ENCODE data around the gene GRM5.

Gene GRM5

DNA sequence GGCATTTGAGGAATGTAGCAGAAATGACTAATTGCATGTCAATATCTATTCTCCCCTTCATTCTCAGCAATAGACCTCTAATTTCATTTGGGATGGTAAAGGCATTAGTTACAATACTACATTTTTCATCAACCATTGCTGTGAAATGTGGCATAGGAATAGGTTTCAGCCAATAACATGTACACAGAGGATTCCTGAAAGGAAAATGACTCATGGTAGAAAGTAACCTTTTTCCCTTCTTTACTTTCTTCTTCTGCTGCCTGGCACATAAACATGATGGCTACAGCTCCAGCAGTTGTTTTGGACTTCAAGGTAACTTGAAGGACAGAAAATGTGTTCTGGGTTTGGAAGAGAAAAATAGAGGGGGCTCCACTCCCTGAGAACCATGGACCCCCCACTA lies 496.4 kb downstream of the GRM5 start:
- intact Hi-C loops (cut with micrococcal nuclease): no loop called here
- no peaks in the 10 kb centered on the region for H3K9me3 Mint-ChIP-seq
- H3K27me3 Mint-ChIP-seq: no peaks in the 10 kb centered on the region
- peaks cover 6% of the 10 kb centered on the region for H3K4me1 Mint-ChIP-seq (ENCODE audit: low read depth)
- H3K36me3 Mint-ChIP-seq (ENCODE audit: low read depth): no peaks in the 10 kb centered on the region
- H3K27ac Mint-ChIP-seq: no peak overlapping the region
- no peak overlapping the region for H3K4me3 Mint-ChIP-seq

DNA sequence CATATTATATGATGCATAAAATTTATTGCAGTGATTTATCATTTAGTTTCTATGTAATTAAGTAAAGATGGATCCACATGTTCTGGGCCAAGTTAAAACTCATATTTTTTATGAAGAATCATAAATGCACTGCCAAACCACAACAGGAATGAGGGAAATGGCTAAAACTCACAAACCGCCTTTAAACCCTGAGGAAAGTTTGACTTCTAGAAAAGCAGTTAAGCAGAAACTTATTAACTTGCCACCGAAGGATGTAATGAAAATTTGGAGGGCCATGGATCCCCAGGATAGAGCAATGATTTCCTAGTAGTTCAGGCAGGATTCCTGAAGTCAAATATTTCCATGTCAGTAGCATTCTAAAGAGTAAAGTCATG lies 510.0 kb downstream of the GRM5 start:
- Mint-ChIP-seq H3K4me3 (no peak overlapping the region), H3K36me3 (ENCODE audit: low read depth) (no peaks in the 10 kb centered on the region), H3K4me1 (ENCODE audit: low read depth) (no peaks in the 10 kb centered on the region), H3K27ac (no peak overlapping the region), H3K27me3 (peaks cover 3% of the 10 kb centered on the region), H3K9me3 (no peaks in the 10 kb centered on the region)
- intact Hi-C loops (cut with micrococcal nuclease): loop anchor here (10.0 kb wide), 1 partner anchor 831 kb away; no protein-coding TSS in a partner anchor

DNA sequence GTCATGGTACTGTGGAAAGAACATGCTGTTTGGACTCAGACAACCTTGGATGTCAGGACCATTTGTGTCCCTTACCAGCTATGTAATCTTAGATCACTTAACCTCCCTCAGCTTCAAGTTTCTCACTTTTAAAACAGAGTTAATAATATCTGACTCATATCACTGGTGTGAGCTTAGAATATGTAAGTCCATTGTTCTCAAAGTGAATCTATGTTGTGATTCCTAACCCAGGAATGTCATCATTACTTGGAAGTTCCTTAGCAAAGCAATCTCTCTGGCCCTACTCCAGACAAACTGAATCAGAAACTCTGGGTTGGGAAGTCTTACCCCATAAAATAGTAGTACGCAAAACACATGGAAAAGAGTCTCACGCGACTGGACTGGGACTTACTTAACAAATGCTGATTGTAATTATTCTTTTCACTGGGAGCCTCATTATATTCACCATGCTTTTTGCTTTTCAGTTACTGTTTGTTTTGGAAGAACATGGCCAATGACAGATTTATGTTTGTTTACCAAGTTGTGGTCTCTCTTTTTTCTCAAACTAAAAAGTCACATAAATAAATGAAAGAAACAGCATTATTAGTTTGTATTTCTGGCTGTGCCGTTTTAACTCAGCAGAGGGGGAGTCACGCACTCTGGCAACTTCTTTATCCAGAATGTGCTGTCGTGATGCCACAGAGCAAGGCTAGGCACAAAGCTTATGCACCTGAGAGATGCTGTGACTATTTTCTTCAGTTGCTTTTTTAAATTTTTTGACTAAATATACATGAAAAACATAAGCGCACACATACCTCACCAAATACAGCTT lies 510.6 kb downstream of the GRM5 start:
- Mint-ChIP-seq H3K4me3 (no peak overlapping the region), H3K4me1 (ENCODE audit: low read depth) (no peaks in the 10 kb centered on the region), H3K27me3 (peaks cover 3% of the 10 kb centered on the region), H3K27ac (no peak overlapping the region), H3K9me3 (no peaks in the 10 kb centered on the region), H3K36me3 (ENCODE audit: low read depth) (no peaks in the 10 kb centered on the region)
- intact Hi-C loops (cut with micrococcal nuclease): loop anchor here (10.0 kb wide), 1 partner anchor 830 kb away; no protein-coding TSS in a partner anchor

DNA sequence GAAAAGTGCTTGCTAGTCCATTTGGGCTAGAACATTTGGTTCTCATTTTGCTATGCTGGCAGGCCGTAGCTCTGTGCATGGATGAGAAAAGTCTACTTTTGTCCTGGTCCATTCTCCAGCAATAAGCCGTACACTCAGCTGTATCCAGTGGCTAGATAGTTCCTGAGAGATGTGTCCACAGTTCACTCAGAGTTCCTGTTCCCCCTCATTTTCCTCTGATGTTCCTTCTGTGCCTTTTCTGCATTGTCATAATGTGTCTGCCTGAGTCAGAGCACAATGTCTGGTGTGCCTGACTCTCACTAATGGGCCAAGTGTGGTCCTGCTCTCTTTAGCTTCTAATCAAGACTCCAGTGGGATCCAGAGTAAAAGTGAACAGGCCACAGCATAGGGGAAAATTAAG lies 512.6 kb downstream of the GRM5 start:
- no peak overlapping the region for H3K27ac Mint-ChIP-seq
- H3K9me3 Mint-ChIP-seq: no peaks in the 10 kb centered on the region
- peaks cover 3% of the 10 kb centered on the region for H3K27me3 Mint-ChIP-seq
- no peak overlapping the region for H3K4me3 Mint-ChIP-seq
- no peaks in the 10 kb centered on the region for H3K36me3 Mint-ChIP-seq (ENCODE audit: low read depth)
- no peaks in the 10 kb centered on the region for H3K4me1 Mint-ChIP-seq (ENCODE audit: low read depth)
- intact Hi-C loops (cut with micrococcal nuclease): loop anchor here (2.0 to 10.0 kb wide), 3 partner anchors 450 to 1201 kb away; no protein-coding TSS in a partner anchor

DNA sequence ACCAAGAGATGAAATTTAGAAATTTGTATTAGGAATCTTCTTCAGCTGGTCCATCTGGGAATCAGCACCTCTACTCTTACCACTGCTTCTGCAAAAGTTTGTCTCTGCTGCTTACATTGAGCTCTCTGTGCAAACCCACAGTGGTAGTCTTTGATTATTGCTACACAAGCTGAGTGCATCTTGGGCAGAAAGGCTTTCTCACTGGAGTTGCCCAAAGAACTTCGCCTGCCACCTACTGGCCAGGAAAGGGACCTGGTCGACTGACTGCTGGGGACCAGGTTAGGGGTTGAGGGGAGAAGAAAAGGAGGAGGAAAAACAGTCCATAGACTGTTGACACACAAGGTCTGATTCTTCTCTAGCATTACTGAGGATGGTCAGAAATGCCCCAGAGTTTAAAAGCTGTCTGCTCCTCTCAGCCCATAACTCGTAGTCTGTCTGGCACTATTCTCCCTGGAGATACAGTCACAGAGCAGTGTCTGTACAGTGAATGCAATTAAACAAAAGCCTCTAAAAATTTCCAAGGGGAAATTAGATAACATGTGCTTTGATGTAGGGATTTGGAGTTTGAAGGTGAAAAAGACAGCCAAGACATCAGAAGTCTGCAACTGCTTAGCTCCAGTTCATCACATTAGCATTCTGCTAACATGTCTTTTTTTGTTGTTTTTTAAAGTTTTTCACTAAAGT lies 513.3 kb downstream of the GRM5 start:
- Mint-ChIP-seq H3K4me1 (ENCODE audit: low read depth) (no peaks in the 10 kb centered on the region), H3K9me3 (no peaks in the 10 kb centered on the region), H3K27ac (no peak overlapping the region), H3K27me3 (peaks cover 3% of the 10 kb centered on the region), H3K4me3 (no peak overlapping the region), H3K36me3 (ENCODE audit: low read depth) (no peaks in the 10 kb centered on the region)
- intact Hi-C loops (cut with micrococcal nuclease): loop anchor here (1.0 to 10.0 kb wide), 4 partner anchors 450 to 1200 kb away; no protein-coding TSS in a partner anchor

DNA sequence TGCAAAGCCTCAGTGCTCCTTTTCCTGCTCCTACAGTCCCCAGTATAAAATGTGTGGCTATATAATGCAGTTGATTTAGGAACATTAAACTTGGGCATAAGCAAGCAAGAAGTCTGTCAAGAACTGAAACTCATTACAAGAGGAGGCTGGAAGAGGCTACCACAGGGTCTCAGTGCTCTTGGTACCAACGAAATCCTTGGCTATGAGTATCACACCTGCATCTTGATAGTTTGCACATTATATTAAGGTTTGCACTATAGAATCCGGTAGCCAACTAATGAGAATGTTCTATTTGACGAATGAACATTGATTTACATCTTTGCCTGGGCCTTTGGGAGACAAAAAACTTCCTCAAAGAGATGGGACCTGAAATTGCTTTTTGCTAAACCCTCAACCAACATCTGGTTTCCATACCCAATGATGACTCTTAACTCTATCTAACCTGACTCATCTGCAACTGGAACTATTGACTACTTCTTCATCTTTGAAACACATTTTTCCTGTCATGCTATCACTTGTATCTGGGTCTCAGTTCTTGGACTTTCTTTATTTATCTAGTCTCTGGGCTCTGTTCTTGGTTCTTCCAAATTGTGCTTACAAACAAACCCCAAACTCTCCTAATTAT lies 521.0 kb downstream of the GRM5 start:
- H3K4me1 Mint-ChIP-seq (ENCODE audit: low read depth): peaks cover 25% of the 10 kb centered on the region
- intact Hi-C loops (cut with micrococcal nuclease): loop anchor here (1.0 to 10.0 kb wide), 5 partner anchors 60 to 528 kb away; no protein-coding TSS in a partner anchor
- no peaks in the 10 kb centered on the region for H3K36me3 Mint-ChIP-seq (ENCODE audit: low read depth)
- H3K9me3 Mint-ChIP-seq: no peaks in the 10 kb centered on the region
- no peak overlapping the region for H3K4me3 Mint-ChIP-seq
- H3K27ac Mint-ChIP-seq: peak overlapping the region; percentile 82
- peaks cover 2% of the 10 kb centered on the region for H3K27me3 Mint-ChIP-seq

DNA sequence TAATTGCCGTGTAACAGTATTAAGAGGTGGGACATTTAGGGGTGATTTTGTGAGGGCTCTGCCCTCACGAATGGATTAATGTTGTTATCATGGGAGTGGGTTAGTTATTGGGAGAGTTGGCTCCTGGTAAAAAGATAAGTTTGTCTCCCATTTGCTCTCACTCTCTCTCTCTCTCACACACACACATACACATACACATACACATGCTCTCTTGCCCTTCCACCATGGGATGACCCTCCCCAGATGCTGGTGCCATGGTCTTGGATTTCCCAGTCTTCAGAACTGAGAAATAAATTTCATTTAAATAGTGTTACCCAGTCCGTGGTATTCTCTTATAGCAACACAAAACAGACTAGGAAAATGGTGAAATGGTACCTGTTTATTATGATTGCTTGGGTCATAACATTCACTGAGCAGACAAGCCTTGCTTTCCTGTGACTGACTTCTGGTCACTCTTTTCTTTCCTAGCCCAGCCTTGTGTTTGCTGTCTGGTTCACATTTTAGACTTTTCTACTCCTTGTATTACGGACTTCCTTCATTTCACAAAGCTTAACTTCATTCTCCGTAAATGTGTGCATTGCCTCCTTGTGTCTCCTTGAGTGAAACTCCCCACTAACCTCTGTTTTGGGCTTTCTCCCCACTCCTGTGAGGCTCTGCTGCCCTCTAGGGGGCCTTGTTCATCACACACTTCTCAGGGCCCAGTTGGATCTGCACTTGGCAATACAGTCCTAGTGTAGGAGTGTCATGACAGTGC lies 521.7 kb downstream of the GRM5 start:
- Mint-ChIP-seq H3K27ac (peak overlapping the region; percentile 82), H3K9me3 (no peaks in the 10 kb centered on the region), H3K4me3 (peak overlapping the region; percentile 66), H3K36me3 (ENCODE audit: low read depth) (no peaks in the 10 kb centered on the region), H3K4me1 (ENCODE audit: low read depth) (peaks cover 25% of the 10 kb centered on the region), H3K27me3 (peaks cover 2% of the 10 kb centered on the region)
- intact Hi-C loops (cut with micrococcal nuclease): loop anchor here (1.0 to 10.0 kb wide), 5 partner anchors 59 to 528 kb away; no protein-coding TSS in a partner anchor

DNA sequence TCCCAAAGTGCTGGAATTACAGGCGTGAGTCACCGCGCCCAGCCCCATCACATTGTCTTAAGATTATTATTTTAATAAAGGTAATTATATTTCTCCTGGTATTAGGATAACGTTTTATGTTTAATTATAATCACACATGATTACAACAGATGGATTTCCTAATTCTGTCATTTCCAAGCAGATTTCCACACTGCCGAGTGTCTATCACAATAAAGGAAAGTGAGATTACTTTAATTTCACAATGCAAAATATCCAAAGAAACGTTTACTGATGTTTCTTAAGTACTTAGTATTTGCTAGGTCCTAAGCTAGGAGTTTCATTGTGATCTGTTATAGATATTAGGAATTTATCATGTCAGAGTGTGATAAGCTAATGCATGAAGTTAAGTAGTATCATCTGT lies 524.8 kb downstream of the GRM5 start:
- H3K4me3 Mint-ChIP-seq: no peak overlapping the region
- H3K27me3 Mint-ChIP-seq: peaks cover 2% of the 10 kb centered on the region
- peaks cover 34% of the 10 kb centered on the region for H3K4me1 Mint-ChIP-seq (ENCODE audit: low read depth)
- intact Hi-C loops (cut with micrococcal nuclease): loop anchor here (5.0 to 10.0 kb wide), 3 partner anchors 56 to 309 kb away; no protein-coding TSS in a partner anchor
- no peak overlapping the region for H3K27ac Mint-ChIP-seq
- H3K36me3 Mint-ChIP-seq (ENCODE audit: low read depth): no peaks in the 10 kb centered on the region
- H3K9me3 Mint-ChIP-seq: no peaks in the 10 kb centered on the region

DNA sequence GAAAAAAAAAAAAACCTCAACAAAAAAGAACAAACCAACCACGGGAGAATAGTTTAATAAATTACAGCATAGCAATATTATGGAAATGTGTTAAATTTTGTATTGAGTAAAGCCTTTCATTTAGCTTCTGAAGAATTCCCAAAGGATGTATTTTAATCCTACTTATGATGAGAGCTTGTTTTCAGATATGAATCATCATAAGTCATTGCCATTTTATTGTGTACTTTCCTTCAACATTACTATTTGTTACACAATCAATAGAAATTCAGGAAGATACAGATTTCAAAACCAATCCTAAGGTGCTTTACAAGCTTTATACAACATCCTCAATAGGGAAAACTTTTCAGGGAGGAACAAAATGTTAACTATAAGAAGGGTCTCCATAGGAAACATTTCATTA lies 527.7 kb downstream of the GRM5 start:
- Mint-ChIP-seq H3K9me3 (peaks cover 11% of the 10 kb centered on the region), H3K4me3 (no peak overlapping the region), H3K27me3 (peaks cover 2% of the 10 kb centered on the region), H3K4me1 (ENCODE audit: low read depth) (peaks cover 19% of the 10 kb centered on the region), H3K36me3 (ENCODE audit: low read depth) (no peaks in the 10 kb centered on the region), H3K27ac (no peak overlapping the region)
- intact Hi-C loops (cut with micrococcal nuclease): no loop called here

DNA sequence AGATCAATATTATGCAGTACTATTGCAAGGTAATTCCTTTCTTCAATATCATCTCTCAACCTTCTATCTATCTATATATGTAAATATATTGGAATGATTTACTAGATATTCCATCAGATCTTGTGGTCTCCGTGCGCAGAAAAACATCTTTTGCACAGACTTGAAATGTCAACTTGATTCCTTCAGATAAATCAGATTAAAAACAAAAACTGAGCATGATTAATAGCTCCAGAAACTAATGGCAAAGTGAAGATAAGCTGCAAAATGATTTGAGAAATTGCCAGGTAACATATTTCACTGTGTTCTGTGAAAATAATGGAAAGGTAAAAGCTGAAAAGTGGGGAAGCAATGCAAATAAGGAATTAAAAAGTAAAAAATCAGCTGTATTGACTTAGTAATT lies 528.2 kb downstream of the GRM5 start:
- Mint-ChIP-seq H3K27ac (no peak overlapping the region), H3K4me1 (ENCODE audit: low read depth) (peaks cover 18% of the 10 kb centered on the region), H3K9me3 (peaks cover 11% of the 10 kb centered on the region), H3K4me3 (no peak overlapping the region), H3K27me3 (peaks cover 2% of the 10 kb centered on the region), H3K36me3 (ENCODE audit: low read depth) (no peaks in the 10 kb centered on the region)
- intact Hi-C loops (cut with micrococcal nuclease): no loop called here

DNA sequence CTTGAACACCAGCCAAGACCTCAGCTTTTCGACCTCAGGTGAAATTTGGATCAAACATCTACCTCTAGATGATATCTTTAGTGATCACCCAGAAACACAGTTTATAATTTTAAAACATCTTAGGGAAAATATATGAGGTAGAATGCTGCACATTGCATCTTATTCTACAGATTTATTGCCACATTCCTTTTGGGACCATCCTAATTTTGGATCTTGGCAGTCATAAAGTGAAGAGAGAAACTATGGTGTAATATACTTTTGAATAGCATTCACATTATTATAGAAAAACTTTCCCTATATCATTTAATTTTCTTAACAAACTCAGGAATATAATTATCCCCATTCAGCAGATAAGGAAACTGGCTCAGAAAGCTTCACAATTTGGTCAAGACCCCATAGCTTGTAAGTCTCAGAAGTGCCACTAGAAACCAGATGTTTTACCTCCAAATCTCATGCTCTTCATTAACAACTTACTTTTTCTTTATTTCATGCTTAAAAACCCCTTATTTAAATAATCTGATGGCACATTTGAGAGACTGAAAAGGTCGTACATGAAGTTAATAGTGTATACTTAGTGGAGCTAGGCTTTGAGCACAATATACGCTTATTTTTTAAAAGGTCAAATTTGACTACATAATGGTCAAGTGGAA lies 529.0 kb downstream of the GRM5 start:
- Mint-ChIP-seq H3K27me3 (peaks cover 2% of the 10 kb centered on the region), H3K36me3 (ENCODE audit: low read depth) (no peaks in the 10 kb centered on the region), H3K27ac (no peak overlapping the region), H3K9me3 (peaks cover 11% of the 10 kb centered on the region), H3K4me3 (no peak overlapping the region), H3K4me1 (ENCODE audit: low read depth) (peaks cover 11% of the 10 kb centered on the region)
- intact Hi-C loops (cut with micrococcal nuclease): no loop called here

DNA sequence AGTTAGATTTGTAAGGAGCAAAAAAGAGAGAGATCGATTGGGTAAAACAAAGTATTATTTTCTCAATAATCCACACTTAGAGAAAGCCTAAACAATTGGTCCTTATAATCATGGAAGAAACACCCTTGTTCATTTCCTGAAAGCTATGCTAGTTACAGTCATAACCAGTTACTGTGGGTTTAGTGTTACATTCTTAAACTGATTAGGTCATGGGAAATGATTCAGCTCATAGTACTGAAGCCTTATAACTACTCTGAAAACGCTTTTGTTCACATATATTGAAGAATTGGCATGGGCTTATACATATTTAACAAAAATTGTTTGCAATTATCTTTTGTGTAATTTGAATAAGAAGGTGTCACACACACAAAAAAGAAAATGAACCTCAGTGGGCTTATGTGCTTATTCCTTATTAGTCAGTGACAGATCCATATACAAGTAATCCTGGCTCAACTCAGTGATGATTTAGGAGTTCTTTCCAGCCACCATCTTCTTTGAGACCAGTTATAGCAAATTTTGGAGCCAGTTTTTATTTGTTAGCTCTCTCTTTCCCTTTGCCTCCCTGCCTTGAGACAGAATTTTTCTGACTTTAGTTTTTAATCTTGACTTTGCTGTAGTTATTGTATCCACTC lies 529.8 kb downstream of the GRM5 start:
- Mint-ChIP-seq H3K27ac (no peak overlapping the region), H3K27me3 (peaks cover 3% of the 10 kb centered on the region), H3K4me3 (no peak overlapping the region), H3K9me3 (peaks cover 11% of the 10 kb centered on the region), H3K36me3 (ENCODE audit: low read depth) (no peaks in the 10 kb centered on the region), H3K4me1 (ENCODE audit: low read depth) (peaks cover 9% of the 10 kb centered on the region)
- intact Hi-C loops (cut with micrococcal nuclease): no loop called here

DNA sequence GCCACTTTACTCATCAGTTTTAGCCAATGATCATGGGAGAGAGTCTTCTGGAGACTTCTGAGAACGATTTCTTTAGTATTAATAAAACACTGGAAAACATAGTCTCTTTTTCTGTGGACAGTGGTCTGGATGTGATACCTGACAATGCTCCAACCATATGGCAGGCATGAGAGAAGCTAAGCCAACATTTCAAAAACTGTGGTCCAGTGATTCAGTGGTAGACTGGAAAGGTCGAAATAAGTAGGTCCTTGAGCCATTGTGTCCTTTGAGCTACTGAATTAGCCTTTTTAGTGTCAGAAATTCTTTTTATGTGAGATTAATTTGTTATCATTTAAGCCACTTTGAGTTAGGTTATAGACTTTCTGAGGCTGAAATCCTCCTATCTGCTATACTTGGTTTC lies 530.5 kb downstream of the GRM5 start:
- Mint-ChIP-seq H3K4me3 (no peak overlapping the region), H3K36me3 (ENCODE audit: low read depth) (no peaks in the 10 kb centered on the region), H3K9me3 (peaks cover 11% of the 10 kb centered on the region), H3K27me3 (peaks cover 4% of the 10 kb centered on the region), H3K4me1 (ENCODE audit: low read depth) (peaks cover 9% of the 10 kb centered on the region), H3K27ac (no peak overlapping the region)
- intact Hi-C loops (cut with micrococcal nuclease): no loop called here
